ENCODE data around the gene SPATA2.

SPATA2 gene

GRCh38 chr20:49887251-49888211 lies 27.8 kb downstream of the SPATA2 start:
- Histone ChIP-seq H3K9ac (ENCODE audit: low read depth, low read length, poor library complexity, severe bottlenecking) (no peak overlapping the region), H3K4me2 (ENCODE audit: low read depth, low read length, poor library complexity, severe bottlenecking) (no peak overlapping the region), H3K36me3 (ENCODE audit: insufficient read depth, low read length) (peaks cover 21% of the 10 kb centered on the region; the same call in 1 of the 2 replicates), H3K9me2 (replicated peaks; ENCODE audit: low read depth, low read length) (no peaks in the 10 kb centered on the region), H3K9me3 (ENCODE audit: insufficient read depth, low read depth, low read length) (no peaks in the 10 kb centered on the region), H4K20me1 (ENCODE audit: insufficient read depth, low read length, poor library complexity, severe bottlenecking) (no peaks in the 10 kb centered on the region), H3K27me3 (ENCODE audit: insufficient read depth, low read length, poor library complexity, severe bottlenecking) (no peaks in the 10 kb centered on the region), H3K79me2 (ENCODE audit: insufficient read depth, low read length) (no peaks in the 10 kb centered on the region), H3F3A (ENCODE audit: low read depth) (no peaks in the 10 kb centered on the region), H2AFZ (ENCODE audit: low read length) (no peak overlapping the region), H3K4me3 (ENCODE audit: low read length, poor library complexity, severe bottlenecking) (no peak overlapping the region), H3K4me1 (ENCODE audit: insufficient read depth, low read length, poor library complexity, severe bottlenecking) (no peaks in the 10 kb centered on the region)
- TF ChIP-seq CTCF (conservative IDR thresholded peaks at IDR 0.05; ENCODE audit: low read length) (no peak), EZH2phosphoT487 (IDR thresholded peaks at IDR 0.05; ENCODE audit: borderline replicate concordance) (no peak)

GRCh38 chr20:49886571-49887213 lies 28.6 kb downstream of the SPATA2 start:
- H3K4me1 ChIP-seq (ENCODE audit: insufficient read depth, low read length, poor library complexity, severe bottlenecking) = no peaks in the 10 kb centered on the region
- no peak overlapping the region for H3K9ac ChIP-seq (ENCODE audit: low read depth, low read length, poor library complexity, severe bottlenecking)
- no peak overlapping the region for H3K4me2 ChIP-seq (ENCODE audit: low read depth, low read length, poor library complexity, severe bottlenecking)
- no peak for TF ChIP-seq CTCF (conservative IDR thresholded peaks at IDR 0.05; ENCODE audit: low read length)
- TF ChIP-seq EZH2phosphoT487 (IDR thresholded peaks at IDR 0.05; ENCODE audit: borderline replicate concordance) = no peak
- no peak overlapping the region for H2AFZ ChIP-seq (ENCODE audit: low read length)
- no peak overlapping the region for H3K4me3 ChIP-seq (ENCODE audit: low read length, poor library complexity, severe bottlenecking)
- no peaks in the 10 kb centered on the region for H3K27me3 ChIP-seq (ENCODE audit: insufficient read depth, low read length, poor library complexity, severe bottlenecking)
- H3K36me3 ChIP-seq (ENCODE audit: insufficient read depth, low read length) = peaks cover 21% of the 10 kb centered on the region; the same call in 1 of the 2 replicates
- no peaks in the 10 kb centered on the region for H3K9me2 ChIP-seq (replicated peaks; ENCODE audit: low read depth, low read length)
- H3K9me3 ChIP-seq (ENCODE audit: insufficient read depth, low read depth, low read length) = no peaks in the 10 kb centered on the region
- no peaks in the 10 kb centered on the region for H3F3A ChIP-seq (ENCODE audit: low read depth)
- no peaks in the 10 kb centered on the region for H3K79me2 ChIP-seq (ENCODE audit: insufficient read depth, low read length)
- H4K20me1 ChIP-seq (ENCODE audit: insufficient read depth, low read length, poor library complexity, severe bottlenecking) = no peaks in the 10 kb centered on the region

- Histone ChIP-seq H3K4me2 (ENCODE audit: low read depth, low read length, poor library complexity, severe bottlenecking) (no peak overlapping the region), H3K9ac (ENCODE audit: low read depth, low read length, poor library complexity, severe bottlenecking) (no peak overlapping the region), H3K9me3 (ENCODE audit: insufficient read depth, low read depth, low read length) (no peaks in the 10 kb centered on the region), H3K36me3 (ENCODE audit: insufficient read depth, low read length) (peaks cover 26% of the 10 kb centered on the region; the same call in 1 of the 2 replicates), H3K9me2 (replicated peaks; ENCODE audit: low read depth, low read length) (no peaks in the 10 kb centered on the region), H3K4me3 (ENCODE audit: low read length, poor library complexity, severe bottlenecking) (no peak overlapping the region), H2AFZ (ENCODE audit: low read length) (no peak overlapping the region), H3K79me2 (ENCODE audit: insufficient read depth, low read length) (no peaks in the 10 kb centered on the region), H3F3A (ENCODE audit: low read depth) (no peaks in the 10 kb centered on the region), H4K20me1 (ENCODE audit: insufficient read depth, low read length, poor library complexity, severe bottlenecking) (no peaks in the 10 kb centered on the region), H3K4me1 (ENCODE audit: insufficient read depth, low read length, poor library complexity, severe bottlenecking) (no peaks in the 10 kb centered on the region), H3K27me3 (ENCODE audit: insufficient read depth, low read length, poor library complexity, severe bottlenecking) (no peaks in the 10 kb centered on the region)
- TF ChIP-seq EZH2phosphoT487 (IDR thresholded peaks at IDR 0.05; ENCODE audit: borderline replicate concordance) (no peak), CTCF (conservative IDR thresholded peaks at IDR 0.05; ENCODE audit: low read length) (no peak)
These were observed 29.6 kb downstream of the SPATA2 start for GRCh38 chr20:49885558-49886332.
